ENCODE data around the gene KYAT1.

GRCh38 chr9:128921881-128922763 lies 40.4 kb upstream of the KYAT1 start:
- TF ChIP-seq, protein P1, sequence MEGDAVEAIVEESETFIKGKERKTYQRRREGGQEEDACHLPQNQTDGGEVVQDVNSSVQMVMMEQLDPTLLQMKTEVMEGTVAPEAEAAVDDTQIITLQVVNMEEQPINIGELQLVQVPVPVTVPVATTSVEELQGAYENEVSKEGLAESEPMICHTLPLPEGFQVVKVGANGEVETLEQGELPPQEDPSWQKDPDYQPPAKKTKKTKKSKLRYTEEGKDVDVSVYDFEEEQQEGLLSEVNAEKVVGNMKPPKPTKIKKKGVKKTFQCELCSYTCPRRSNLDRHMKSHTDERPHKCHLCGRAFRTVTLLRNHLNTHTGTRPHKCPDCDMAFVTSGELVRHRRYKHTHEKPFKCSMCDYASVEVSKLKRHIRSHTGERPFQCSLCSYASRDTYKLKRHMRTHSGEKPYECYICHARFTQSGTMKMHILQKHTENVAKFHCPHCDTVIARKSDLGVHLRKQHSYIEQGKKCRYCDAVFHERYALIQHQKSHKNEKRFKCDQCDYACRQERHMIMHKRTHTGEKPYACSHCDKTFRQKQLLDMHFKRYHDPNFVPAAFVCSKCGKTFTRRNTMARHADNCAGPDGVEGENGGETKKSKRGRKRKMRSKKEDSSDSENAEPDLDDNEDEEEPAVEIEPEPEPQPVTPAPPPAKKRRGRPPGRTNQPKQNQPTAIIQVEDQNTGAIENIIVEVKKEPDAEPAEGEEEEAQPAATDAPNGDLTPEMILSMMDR (IDR thresholded peaks at IDR 0.05; ENCODE audit: insufficient read depth, low read depth, low read length) = no peak
- no peak for TF ChIP-seq EZH2 (IDR thresholded peaks at IDR 0.05; ENCODE audit: insufficient read depth, low read length)
